ENCODE measurements around the gene TRAPPC3.
A peak's percentile ranks its signal among the peaks of the same experiment; 100 is the strongest.

The TRAPPC3 gene

DNA sequence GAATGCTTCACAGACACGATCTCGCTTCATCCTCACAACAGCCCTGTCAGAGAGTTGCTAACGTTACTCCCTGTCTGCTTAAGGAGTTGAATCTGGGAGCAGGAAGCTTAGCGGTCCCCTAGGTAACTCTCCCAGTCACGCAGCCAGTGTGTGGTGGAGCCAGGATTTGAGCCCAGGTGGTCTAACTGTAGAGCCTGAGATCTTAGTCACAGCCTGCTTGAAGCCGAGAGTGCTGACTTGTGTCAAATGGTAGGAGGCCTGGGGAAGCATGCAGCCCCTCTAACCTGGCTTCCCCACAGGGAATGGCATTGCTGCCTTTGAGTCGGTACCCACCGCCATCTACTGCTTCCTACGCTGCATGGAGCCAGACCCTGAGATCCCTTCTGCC, 56.5 kb downstream of the TRAPPC3 start:
- Histone ChIP-seq H3K4me3 (ENCODE audit: low read length, poor library complexity, severe bottlenecking) (no peak overlapping the region), H3K9ac (ENCODE audit: low read depth, low read length, poor library complexity, severe bottlenecking) (no peak overlapping the region), H3F3A (ENCODE audit: low read depth) (no peaks in the 10 kb centered on the region), H3K9me2 (replicated peaks; ENCODE audit: low read depth, low read length) (no peaks in the 10 kb centered on the region), H3K4me1 (ENCODE audit: insufficient read depth, low read length, poor library complexity, severe bottlenecking) (peaks cover 14% of the 10 kb centered on the region), H3K79me2 (ENCODE audit: insufficient read depth, low read length) (peaks cover 41% of the 10 kb centered on the region), H3K9me3 (ENCODE audit: insufficient read depth, low read depth, low read length) (no peaks in the 10 kb centered on the region), H2AFZ (ENCODE audit: low read length) (no peak overlapping the region), H3K4me2 (ENCODE audit: low read depth, low read length, poor library complexity, severe bottlenecking) (no peak overlapping the region), H4K20me1 (ENCODE audit: insufficient read depth, low read length, poor library complexity, severe bottlenecking) (peaks cover 15% of the 10 kb centered on the region), H3K27me3 (ENCODE audit: insufficient read depth, low read length, poor library complexity, severe bottlenecking) (no peaks in the 10 kb centered on the region), H3K36me3 (ENCODE audit: insufficient read depth, low read length) (peaks cover 16% of the 10 kb centered on the region; the same call in 1 of the 2 replicates)
- TF ChIP-seq EZH2phosphoT487 (IDR thresholded peaks at IDR 0.05; ENCODE audit: borderline replicate concordance) = no peak
- TF ChIP-seq, protein P1, sequence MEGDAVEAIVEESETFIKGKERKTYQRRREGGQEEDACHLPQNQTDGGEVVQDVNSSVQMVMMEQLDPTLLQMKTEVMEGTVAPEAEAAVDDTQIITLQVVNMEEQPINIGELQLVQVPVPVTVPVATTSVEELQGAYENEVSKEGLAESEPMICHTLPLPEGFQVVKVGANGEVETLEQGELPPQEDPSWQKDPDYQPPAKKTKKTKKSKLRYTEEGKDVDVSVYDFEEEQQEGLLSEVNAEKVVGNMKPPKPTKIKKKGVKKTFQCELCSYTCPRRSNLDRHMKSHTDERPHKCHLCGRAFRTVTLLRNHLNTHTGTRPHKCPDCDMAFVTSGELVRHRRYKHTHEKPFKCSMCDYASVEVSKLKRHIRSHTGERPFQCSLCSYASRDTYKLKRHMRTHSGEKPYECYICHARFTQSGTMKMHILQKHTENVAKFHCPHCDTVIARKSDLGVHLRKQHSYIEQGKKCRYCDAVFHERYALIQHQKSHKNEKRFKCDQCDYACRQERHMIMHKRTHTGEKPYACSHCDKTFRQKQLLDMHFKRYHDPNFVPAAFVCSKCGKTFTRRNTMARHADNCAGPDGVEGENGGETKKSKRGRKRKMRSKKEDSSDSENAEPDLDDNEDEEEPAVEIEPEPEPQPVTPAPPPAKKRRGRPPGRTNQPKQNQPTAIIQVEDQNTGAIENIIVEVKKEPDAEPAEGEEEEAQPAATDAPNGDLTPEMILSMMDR (conservative IDR thresholded peaks at IDR 0.05; ENCODE audit: low read length) = no peak

DNA sequence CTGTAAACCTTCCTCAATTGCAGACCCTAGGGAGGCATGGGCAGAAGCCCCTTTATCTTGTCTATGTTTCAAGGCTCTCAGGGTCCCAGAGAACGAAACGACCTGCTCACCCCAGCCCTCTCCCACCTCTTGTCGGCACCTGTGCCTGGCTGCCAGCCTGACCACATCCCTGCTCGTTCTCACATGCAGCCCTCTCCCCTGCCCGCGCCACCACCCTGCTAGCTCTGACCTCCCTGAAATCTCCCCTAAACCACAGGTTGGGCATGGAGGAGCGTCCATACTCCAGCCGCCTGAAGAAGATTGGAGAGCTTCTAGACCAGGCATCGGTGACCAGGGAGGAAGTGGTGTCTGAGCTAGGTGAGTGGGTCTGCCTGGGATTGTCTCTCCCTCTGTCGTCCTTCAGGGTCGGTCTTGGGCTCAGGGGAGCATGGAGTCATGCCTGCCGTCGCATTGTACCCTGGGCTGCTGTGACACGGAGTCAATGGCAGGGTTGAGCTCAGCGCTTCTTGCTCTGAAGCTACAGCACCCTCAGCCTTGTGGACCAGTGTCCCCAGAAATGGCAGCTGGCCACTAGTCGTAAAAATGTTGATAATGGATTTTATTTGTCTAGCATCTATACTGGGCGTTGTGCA, 57.0 kb downstream of the TRAPPC3 start:
- no peak overlapping the region for H3K4me3 ChIP-seq (ENCODE audit: low read length, poor library complexity, severe bottlenecking)
- no peak overlapping the region for H2AFZ ChIP-seq (ENCODE audit: low read length)
- H3K36me3 ChIP-seq (ENCODE audit: insufficient read depth, low read length) = peaks cover 16% of the 10 kb centered on the region; the same call in 1 of the 2 replicates
- no peaks in the 10 kb centered on the region for H3K9me2 ChIP-seq (replicated peaks; ENCODE audit: low read depth, low read length)
- no peak overlapping the region for H3K9ac ChIP-seq (ENCODE audit: low read depth, low read length, poor library complexity, severe bottlenecking)
- H3K4me2 ChIP-seq (ENCODE audit: low read depth, low read length, poor library complexity, severe bottlenecking) = peak overlapping the region; percentile 7
- H4K20me1 ChIP-seq (ENCODE audit: insufficient read depth, low read length, poor library complexity, severe bottlenecking) = peaks cover 15% of the 10 kb centered on the region
- no peaks in the 10 kb centered on the region for H3K9me3 ChIP-seq (ENCODE audit: insufficient read depth, low read depth, low read length)
- H3K79me2 ChIP-seq (ENCODE audit: insufficient read depth, low read length) = peaks cover 41% of the 10 kb centered on the region
- H3K27me3 ChIP-seq (ENCODE audit: insufficient read depth, low read length, poor library complexity, severe bottlenecking) = no peaks in the 10 kb centered on the region
- no peaks in the 10 kb centered on the region for H3F3A ChIP-seq (ENCODE audit: low read depth)
- H3K4me1 ChIP-seq (ENCODE audit: insufficient read depth, low read length, poor library complexity, severe bottlenecking) = peaks cover 14% of the 10 kb centered on the region
- no peak for TF ChIP-seq EZH2phosphoT487 (IDR thresholded peaks at IDR 0.05; ENCODE audit: borderline replicate concordance)
- TF ChIP-seq, protein P1 (conservative IDR thresholded peaks at IDR 0.05; ENCODE audit: low read length) = no peak

DNA sequence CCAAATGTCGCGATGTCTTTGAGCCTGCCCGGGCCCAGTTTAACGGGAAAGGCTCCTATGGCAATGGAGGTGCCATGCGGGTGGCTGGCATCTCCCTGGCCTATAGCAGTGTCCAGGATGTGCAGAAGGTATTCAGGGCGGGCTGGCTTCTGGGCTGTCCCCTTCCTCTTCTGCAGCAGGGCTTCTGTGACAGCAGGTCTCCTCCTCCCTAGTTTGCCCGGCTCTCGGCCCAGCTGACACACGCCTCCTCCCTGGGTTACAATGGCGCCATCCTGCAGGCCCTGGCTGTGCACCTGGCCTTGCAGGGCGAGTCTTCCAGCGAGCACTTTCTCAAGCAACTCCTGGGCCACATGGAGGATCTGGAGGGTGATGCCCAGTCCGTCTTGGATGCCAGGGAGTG, 57.6 kb downstream of the TRAPPC3 start:
- Histone ChIP-seq H3K36me3 (ENCODE audit: insufficient read depth, low read length) (peaks cover 16% of the 10 kb centered on the region; the same call in 1 of the 2 replicates), H3K4me2 (ENCODE audit: low read depth, low read length, poor library complexity, severe bottlenecking) (peak overlapping the region; percentile 7), H3K4me1 (ENCODE audit: insufficient read depth, low read length, poor library complexity, severe bottlenecking) (peaks cover 14% of the 10 kb centered on the region), H3K9me3 (ENCODE audit: insufficient read depth, low read depth, low read length) (no peaks in the 10 kb centered on the region), H3K9ac (ENCODE audit: low read depth, low read length, poor library complexity, severe bottlenecking) (no peak overlapping the region), H2AFZ (ENCODE audit: low read length) (no peak overlapping the region), H3K27me3 (ENCODE audit: insufficient read depth, low read length, poor library complexity, severe bottlenecking) (no peaks in the 10 kb centered on the region), H3K79me2 (ENCODE audit: insufficient read depth, low read length) (peaks cover 41% of the 10 kb centered on the region), H3K9me2 (replicated peaks; ENCODE audit: low read depth, low read length) (no peaks in the 10 kb centered on the region), H3F3A (ENCODE audit: low read depth) (no peaks in the 10 kb centered on the region), H3K4me3 (ENCODE audit: low read length, poor library complexity, severe bottlenecking) (no peak overlapping the region), H4K20me1 (ENCODE audit: insufficient read depth, low read length, poor library complexity, severe bottlenecking) (peaks cover 15% of the 10 kb centered on the region)
- no peak for TF ChIP-seq EZH2phosphoT487 (IDR thresholded peaks at IDR 0.05; ENCODE audit: borderline replicate concordance)
- TF ChIP-seq, protein P1 (conservative IDR thresholded peaks at IDR 0.05; ENCODE audit: low read length) = no peak

Measured in Loucy (cell line).